Breast epithelium (tissue), 4 donors: ENCODE data around the gene CCDC85A. TPM values are rescaled to one million over a fixed set of nuclear protein-coding genes. Genes with fewer than 3 reads are reported as not detected.

Experiments
- DNase-seq, 2 donors: peaks; one replicate each; pipeline ENCODE4 v3.0.0-alpha.2; 2019; ENCODE audit warnings: low spot score in 2 of 2
- H3K27ac ChIP-seq, 2 donors: fragments of 200-600 bp; sonication (generic) in 1 of 2; one replicate each; pipeline ENCODE4 v1.5.1; 2016 to 2019; ENCODE audit warnings: mild to moderate bottlenecking in 1 of 2
- H3K27me3 ChIP-seq, 2 donors: fragments of 200-600 bp; sonication (generic) in 1 of 2; one replicate each; pipeline versions ENCODE4 v1.5.1 to v1.6.0; 2017 to 2019; ENCODE audit warnings: control low read depth in 1 of 2, mild to moderate bottlenecking in 1 of 2
- H3K36me3 ChIP-seq: fragments of 200-600 bp; one replicate; pipeline ENCODE4 v1.5.1; 2019
- H3K4me1 ChIP-seq, 2 donors: fragments of 200-600 bp; sonication (generic); one replicate each; pipeline ENCODE4 v1.5.1; 2016 to 2019; ENCODE audit warnings: control low read depth in 1 of 2
- H3K4me3 ChIP-seq, 3 donors: fragments of 200-600 bp; sonication (generic); 1 replicate in 2 of 3; 2 replicates in 1 of 3; pipeline ENCODE4 v1.5.1; 2016 to 2019; ENCODE audit warnings: mild to moderate bottlenecking in 3 of 3, moderate library complexity in 2 of 3
- H3K9me3 ChIP-seq, 2 donors: fragments of 200-600 bp; sonication (generic) in 1 of 2; one replicate each; pipeline ENCODE4 v1.5.1; 2016 to 2019; ENCODE audit warnings: control low read depth in 1 of 2
- POLR2A ChIP-seq: fragments of 450-650 bp; IDR thresholded peaks from one replicate; pipeline ENCODE4 v1.6.1; 2016; ENCODE audit warnings: antibody characterized with exemption, mild to moderate bottlenecking, moderate library complexity
- POLR2AphosphoS5 ChIP-seq, 3 donors: sonication (generic); formaldehyde crosslinking; IDR thresholded peaks; one replicate each; pipeline ENCODE4 v1.6.1; 2017; ENCODE audit warnings: antibody characterized with exemption in 3 of 3
- intact Hi-C: fragments of 100-400 bp; cut with DNase I; formaldehyde crosslinking; loops from one replicate; pipeline ENCODE4 v1.15.1; 2023; ENCODE audit warnings: low total_unique reads
- total RNA-seq, 3 donors: library from RNA; depleted of rRNA; stranded (reverse); fragments of >200 nt; gene quantifications; one replicate each; pipeline ENCODE4 v1.1.0, GENCODE V29; 2016
- TF ChIP-seq, protein P1 (sequence below), 3 donors: fragments of 450-650 bp; IDR thresholded peaks; one replicate each; pipeline ENCODE4 v1.5.1; 2016 to 2017; ENCODE audit warnings: antibody characterized with exemption in 3 of 3, mild to moderate bottlenecking in 3 of 3, moderate library complexity in 3 of 3

The CCDC85A gene
- total RNA-seq, 3 donors from 2014 or later = 3.1 to 11.5 (median 7.5) TPM

- H3K36me3 ChIP-seq = no peaks in the 10 kb centered on the region
- no peak overlapping the region for H3K27ac ChIP-seq
- TF ChIP-seq, protein P1, sequence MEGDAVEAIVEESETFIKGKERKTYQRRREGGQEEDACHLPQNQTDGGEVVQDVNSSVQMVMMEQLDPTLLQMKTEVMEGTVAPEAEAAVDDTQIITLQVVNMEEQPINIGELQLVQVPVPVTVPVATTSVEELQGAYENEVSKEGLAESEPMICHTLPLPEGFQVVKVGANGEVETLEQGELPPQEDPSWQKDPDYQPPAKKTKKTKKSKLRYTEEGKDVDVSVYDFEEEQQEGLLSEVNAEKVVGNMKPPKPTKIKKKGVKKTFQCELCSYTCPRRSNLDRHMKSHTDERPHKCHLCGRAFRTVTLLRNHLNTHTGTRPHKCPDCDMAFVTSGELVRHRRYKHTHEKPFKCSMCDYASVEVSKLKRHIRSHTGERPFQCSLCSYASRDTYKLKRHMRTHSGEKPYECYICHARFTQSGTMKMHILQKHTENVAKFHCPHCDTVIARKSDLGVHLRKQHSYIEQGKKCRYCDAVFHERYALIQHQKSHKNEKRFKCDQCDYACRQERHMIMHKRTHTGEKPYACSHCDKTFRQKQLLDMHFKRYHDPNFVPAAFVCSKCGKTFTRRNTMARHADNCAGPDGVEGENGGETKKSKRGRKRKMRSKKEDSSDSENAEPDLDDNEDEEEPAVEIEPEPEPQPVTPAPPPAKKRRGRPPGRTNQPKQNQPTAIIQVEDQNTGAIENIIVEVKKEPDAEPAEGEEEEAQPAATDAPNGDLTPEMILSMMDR (IDR thresholded peaks at IDR 0.05) = no peak
- TF ChIP-seq POLR2AphosphoS5 (IDR thresholded peaks at IDR 0.05) = no peak
- no peaks in the 10 kb centered on the region for H3K9me3 ChIP-seq
- no peak overlapping the region for H3K4me3 ChIP-seq
- DNase-seq = no peak
- intact Hi-C loops = no loop called here
- no peaks in the 10 kb centered on the region for H3K27me3 ChIP-seq
- H3K4me1 ChIP-seq = no peaks in the 10 kb centered on the region
Measured at GRCh38 chr2:56361844-56362243, 178.1 kb downstream of the CCDC85A start.

- intact Hi-C loops = no loop called here
- H3K4me3 ChIP-seq = no peak overlapping the region
- H3K9me3 ChIP-seq = no peaks in the 10 kb centered on the region
- H3K36me3 ChIP-seq = no peaks in the 10 kb centered on the region
- H3K4me1 ChIP-seq = no peaks in the 10 kb centered on the region
- H3K27ac ChIP-seq = no peak overlapping the region
- no peak for DNase-seq
- TF ChIP-seq, protein P1 (IDR thresholded peaks at IDR 0.05) = no peak
- no peak for TF ChIP-seq POLR2AphosphoS5 (IDR thresholded peaks at IDR 0.05)
- no peak for TF ChIP-seq POLR2A
- H3K27me3 ChIP-seq = no peaks in the 10 kb centered on the region
Measured at GRCh38 chr2:56364902-56365301, 181.1 kb downstream of the CCDC85A start.

DNA sequence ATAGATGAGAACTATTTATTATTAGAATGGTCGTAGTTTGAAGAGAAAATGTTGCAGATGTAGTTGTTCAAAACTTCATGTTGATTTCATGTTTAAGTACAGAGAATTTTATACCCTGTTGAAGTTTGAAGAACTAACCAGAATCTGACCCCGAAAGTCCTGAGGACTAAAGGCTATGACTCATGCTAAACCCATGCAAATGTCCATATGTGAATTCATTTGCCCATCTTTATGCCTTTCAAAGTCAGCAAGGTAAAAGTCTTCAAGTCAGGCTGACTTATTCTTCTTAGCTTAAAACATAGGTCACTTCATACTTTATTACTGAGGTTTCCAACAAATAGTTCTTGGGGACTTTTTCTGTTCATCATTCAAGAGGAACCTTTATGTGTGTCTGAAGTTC is 185.5 kb downstream of the CCDC85A start:
- H3K9me3 ChIP-seq = no peaks in the 10 kb centered on the region
- H3K4me3 ChIP-seq = no peak overlapping the region
- TF ChIP-seq, protein P1 (IDR thresholded peaks at IDR 0.05) = no peak
- TF ChIP-seq POLR2AphosphoS5 (IDR thresholded peaks at IDR 0.05) (no peak), POLR2A (no peak)
- H3K36me3 ChIP-seq = no peaks in the 10 kb centered on the region
- no peaks in the 10 kb centered on the region for H3K4me1 ChIP-seq
- no peaks in the 10 kb centered on the region for H3K27me3 ChIP-seq
- H3K27ac ChIP-seq = no peak overlapping the region
- no peak for DNase-seq
- intact Hi-C loops = no loop called here

DNA sequence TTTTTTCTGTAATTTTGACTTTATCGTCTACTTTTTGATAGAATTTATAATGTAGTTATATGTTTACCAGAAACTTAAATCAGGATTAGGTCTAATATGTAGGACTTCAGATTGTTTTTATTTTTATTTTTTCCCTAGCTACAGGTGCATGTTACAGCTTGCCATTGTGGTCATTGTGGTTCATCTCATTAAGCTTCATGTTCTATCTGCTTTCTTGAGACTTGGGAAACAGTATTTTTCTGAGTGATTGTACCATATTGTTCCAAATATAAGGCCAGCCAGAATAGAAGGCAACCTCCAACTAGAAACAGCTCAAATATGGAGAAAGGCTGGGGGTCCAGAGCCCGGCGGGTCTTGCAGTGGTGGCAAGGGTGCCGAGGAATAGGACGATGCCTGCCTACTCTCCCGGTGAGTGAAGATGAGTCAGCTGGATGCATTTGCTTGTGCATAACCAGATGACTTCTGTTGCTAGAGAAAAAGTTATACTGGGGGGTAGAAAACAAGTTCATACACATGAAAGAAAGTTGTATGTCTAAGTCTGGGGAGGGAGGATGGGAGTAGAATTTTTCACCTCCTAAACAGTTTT is 188.4 kb downstream of the CCDC85A start:
- DNase-seq = no peak
- Histone ChIP-seq H3K27me3 (no peaks in the 10 kb centered on the region), H3K4me3 (no peak overlapping the region), H3K36me3 (no peaks in the 10 kb centered on the region), H3K9me3 (no peaks in the 10 kb centered on the region), H3K4me1 (no peaks in the 10 kb centered on the region), H3K27ac (no peak overlapping the region)
- intact Hi-C loops = no loop called here
- TF ChIP-seq POLR2AphosphoS5 (IDR thresholded peaks at IDR 0.05) = no peak
- no peak for TF ChIP-seq POLR2A
- TF ChIP-seq, protein P1 (IDR thresholded peaks at IDR 0.05) = no peak

- Histone ChIP-seq H3K4me1 (no peaks in the 10 kb centered on the region), H3K36me3 (no peaks in the 10 kb centered on the region), H3K9me3 (no peaks in the 10 kb centered on the region), H3K27ac (no peak overlapping the region), H3K4me3 (no peak overlapping the region), H3K27me3 (no peaks in the 10 kb centered on the region)
- TF ChIP-seq POLR2A = no peak
- TF ChIP-seq, protein P1 (IDR thresholded peaks at IDR 0.05) = no peak
- no peak for TF ChIP-seq POLR2AphosphoS5 (IDR thresholded peaks at IDR 0.05)
- intact Hi-C loops = no loop called here
- no peak for DNase-seq
Measured at GRCh38 chr2:56375251-56375650, 191.5 kb downstream of the CCDC85A start.
